ENCODE data around the gene CD274.

- TF ChIP-seq CTCF (IDR thresholded peaks at IDR 0.05; ENCODE audit: poor library complexity) (no peak), EZH2 (IDR thresholded peaks at IDR 0.05; ENCODE audit: borderline replicate concordance) (no peak), EZH2phosphoT487 (IDR thresholded peaks at IDR 0.05; ENCODE audit: low read depth, severe bottlenecking, unreplicated experiment) (no peak)
Measured at GRCh38 chr9:5448016-5448415, 2.3 kb upstream of the CD274 start.
